Epidermal melanocyte (primary cell): Measurements from ENCODE around the gene TRDN.
"Not testable (repeated sequence)": the region's sequence is repeated elsewhere in the genome, so short reads cannot be mapped to it uniquely, and the experiment has no call there.

Experiments used
- DNase-seq: peaks from one replicate; pipeline ENCODE4 v3.0.0; 2011; ENCODE audit warnings: low spot score; ENCODE audit not compliant: insufficient read length

The TRDN gene

GRCh38 chr6:123632641-123633040, 4.1 kb downstream of the TRDN start:
- DNase-seq: no peak

- no peak for DNase-seq
These were observed 7.3 kb downstream of the TRDN start for GRCh38 chr6:123629258-123629941.

DNA sequence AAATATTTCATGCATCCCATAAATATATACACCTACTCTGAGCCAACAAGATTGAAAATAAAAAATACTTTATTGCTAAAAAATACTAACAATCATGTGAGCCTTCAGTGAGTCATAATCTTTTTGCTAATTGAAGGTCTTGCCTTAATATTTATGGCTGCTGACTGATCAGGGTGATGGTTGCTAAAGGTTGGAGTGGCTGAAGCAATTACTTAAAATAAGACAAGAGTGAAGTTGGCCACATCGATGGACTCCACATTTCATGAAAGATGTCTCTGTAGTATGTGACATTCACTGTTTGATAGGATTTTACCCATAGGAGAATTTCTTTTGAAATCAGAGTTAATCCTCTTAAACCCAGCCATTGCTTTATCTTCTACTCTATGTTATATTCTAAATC, 11.1 kb downstream of the TRDN start:
- DNase-seq: no peak

DNA sequence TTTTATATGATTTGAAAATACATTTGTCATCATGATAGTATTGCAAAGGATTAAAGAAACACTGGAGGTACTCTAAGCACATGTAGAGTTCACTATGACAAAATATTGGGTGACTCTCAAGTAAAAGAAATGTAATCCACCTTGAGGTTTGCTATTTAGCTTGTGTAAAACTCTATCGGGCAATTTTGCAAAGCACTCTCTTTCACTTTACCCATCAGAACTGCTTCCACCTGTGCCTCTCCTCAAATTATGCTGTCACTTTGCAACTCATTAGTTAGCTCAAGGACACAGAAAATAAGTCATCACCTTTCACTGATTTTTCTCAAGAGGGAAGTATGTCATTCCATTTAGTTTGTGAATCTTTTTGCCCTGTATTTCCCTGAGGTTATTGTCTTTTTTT, 14.0 kb downstream of the TRDN start:
- no peak for DNase-seq

DNA sequence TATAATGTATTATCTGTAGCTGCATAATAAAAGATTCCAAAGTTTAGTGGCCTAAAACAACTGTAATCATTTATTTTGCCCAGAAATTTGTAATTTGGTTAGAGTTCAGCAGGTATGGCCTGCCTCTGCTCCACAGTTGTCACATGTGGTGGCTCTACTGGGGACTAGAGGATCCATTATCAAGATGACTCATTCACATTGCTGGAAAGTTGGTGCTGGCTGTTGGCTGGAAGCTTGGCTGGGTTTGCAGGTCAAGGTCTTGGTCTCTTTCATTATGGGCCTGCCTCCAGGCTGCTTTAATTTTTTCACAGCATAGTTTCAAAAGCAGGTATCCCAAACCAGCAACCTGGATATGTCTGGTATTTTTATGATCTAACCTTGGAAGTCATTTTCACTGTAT, 17.6 kb downstream of the TRDN start:
- no peak for DNase-seq

DNA sequence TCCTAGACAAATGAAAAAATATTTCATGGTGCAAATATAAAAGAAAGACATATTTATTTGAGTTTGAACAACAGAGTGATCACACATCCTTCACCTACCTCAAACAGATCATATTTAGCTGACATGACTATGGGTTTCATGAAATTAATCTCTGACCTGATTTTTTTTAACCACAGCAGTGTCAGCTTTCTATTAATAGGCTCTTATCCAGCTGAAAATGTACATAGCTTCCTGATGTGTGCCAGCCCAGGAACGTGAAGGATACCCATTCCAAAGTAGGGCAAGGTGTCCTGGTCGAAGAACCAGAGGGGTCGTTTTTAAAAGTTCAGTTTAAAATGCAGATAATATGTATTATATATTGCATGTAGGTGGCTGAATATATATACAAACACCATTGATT, 19.8 kb downstream of the TRDN start:
- DNase-seq: no peak

- DNase-seq: no peak
These were observed 20.7 kb downstream of the TRDN start for GRCh38 chr6:123616016-123616415.

GRCh38 chr6:123610779-123611178, 26.0 kb downstream of the TRDN start:
- no peak for DNase-seq

- no peak for DNase-seq
These were observed 32.7 kb downstream of the TRDN start for GRCh38 chr6:123604067-123604466.

GRCh38 chr6:123598011-123598410, 38.7 kb downstream of the TRDN start:
- no peak for DNase-seq

DNA sequence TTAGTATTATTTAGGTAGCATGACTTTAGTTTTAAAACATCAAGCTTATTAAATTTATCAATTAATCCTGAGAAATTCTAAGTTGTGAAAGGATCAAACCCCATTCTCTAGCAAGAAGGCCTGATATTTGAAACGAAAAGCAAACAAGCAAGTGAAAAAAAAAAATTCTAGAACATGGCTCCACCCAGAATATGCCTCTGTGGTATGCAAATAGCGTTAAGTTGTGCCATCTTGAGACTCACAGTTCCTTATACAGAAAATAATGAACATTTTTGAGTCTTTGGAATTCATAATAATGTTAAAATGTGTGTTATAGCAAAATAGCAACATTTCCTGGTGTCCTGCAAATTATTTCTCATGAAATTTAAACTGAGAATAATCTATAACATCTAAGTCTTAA, 42.0 kb downstream of the TRDN start:
- DNase-seq: no peak

- DNase-seq: no peak
These were observed 44.3 kb downstream of the TRDN start for GRCh38 chr6:123592426-123592825.

GRCh38 chr6:123589973-123590372, 46.8 kb downstream of the TRDN start:
- no peak for DNase-seq

DNA sequence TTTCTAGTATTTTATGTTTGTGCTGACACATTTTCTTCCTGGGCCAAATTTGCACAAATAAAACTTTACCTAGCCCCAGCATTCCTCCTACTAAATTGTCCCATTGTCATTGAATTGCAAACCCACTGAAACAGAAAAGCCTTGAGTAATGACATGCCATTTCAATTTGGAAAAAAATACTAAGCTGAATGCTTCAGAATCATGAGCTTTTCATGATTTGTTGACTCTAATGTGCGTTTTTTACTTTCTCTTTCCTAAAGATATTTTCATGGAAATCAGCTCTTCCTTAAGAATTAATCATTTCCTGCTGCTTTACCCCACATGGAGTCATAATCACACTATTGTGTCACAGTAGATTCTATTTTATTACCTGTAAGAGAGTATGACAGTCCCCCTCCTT, 47.4 kb downstream of the TRDN start:
- no peak for DNase-seq

- no peak for DNase-seq
These were observed 48.2 kb downstream of the TRDN start for GRCh38 chr6:123588546-123588895.

- DNase-seq: no peak
These were observed 48.8 kb downstream of the TRDN start for GRCh38 chr6:123587838-123588545.

GRCh38 chr6:123587407-123587806, 49.3 kb downstream of the TRDN start:
- not testable (repeated sequence) for DNase-seq

DNA sequence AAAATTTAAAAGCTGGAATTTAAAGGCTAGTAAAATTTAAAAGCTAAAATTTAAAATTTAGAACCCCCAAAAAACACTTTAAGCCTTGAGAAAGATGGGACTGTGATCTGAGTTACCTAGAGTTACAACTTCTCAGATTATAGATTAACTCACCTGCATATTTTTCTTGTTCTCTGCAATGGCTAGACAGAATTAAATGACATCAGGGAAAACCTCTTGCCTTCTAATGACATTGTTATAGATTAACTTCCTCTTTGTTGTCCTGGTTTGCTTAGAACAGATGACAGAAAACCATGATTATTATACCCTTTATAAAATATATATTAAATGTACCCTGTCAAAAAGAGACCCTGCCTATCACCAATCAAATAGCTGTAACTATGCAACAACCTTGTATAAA, 56.4 kb downstream of the TRDN start:
- no peak for DNase-seq

DNA sequence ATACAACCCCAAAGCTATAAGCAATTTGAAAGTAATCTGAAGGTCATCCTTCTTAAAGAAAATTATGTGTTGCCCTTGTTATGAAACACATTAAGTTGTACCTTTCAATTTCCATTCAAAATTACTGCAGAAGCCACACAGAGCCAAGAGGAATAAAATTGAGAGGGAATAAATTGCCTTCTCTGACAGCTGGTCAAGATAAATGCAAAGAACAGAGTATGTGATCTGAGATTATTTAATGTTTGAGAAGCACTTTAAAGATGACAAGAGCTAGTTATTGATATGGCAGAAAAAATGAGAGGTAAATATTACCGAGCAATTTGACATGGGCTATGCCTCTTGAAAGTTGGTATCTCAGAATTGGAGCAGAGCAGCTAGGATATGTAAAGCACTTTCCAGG, 61.6 kb downstream of the TRDN start:
- no peak for DNase-seq

GRCh38 chr6:123570813-123571684, 65.7 kb downstream of the TRDN start:
- no peak for DNase-seq

- DNase-seq: no peak
These were observed 67.2 kb downstream of the TRDN start for GRCh38 chr6:123569575-123569974.

GRCh38 chr6:123565529-123565928, 71.2 kb downstream of the TRDN start:
- DNase-seq: no peak
